HG02973 (cell line): Measurements from ENCODE around the gene SORCS1.
A peak's percentile ranks its signal among the peaks of the same experiment; 100 is the strongest.

ENCODE experiments used
- ATAC-seq: cut with Tn5 transposase; IDR thresholded peaks from one replicate; pipeline ENCODE4 v1.9.1; 2021; ENCODE audit warnings: moderate library complexity; ENCODE audit not compliant: unreplicated experiment

SORCS1 gene

DNA sequence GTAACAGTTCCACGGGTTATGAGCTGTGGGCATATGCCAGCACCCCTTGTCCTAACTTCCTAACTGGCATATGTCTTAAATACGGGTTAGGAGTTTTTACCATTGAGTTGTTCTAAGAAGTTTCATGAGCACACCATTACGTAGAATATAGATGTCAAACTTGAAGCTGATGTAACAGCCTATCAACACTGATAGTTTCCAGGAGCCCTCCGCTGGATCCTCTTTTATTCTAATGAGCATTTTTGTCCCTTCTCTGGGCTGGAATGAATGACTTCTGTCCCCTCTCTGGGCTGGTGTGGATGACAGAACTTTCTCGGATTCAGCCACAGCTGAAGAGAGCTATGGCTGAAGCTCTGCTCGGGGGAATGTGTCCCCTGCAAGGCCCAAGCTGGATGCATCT, 256.3 kb downstream of the SORCS1 start:
- no peak for ATAC-seq

DNA sequence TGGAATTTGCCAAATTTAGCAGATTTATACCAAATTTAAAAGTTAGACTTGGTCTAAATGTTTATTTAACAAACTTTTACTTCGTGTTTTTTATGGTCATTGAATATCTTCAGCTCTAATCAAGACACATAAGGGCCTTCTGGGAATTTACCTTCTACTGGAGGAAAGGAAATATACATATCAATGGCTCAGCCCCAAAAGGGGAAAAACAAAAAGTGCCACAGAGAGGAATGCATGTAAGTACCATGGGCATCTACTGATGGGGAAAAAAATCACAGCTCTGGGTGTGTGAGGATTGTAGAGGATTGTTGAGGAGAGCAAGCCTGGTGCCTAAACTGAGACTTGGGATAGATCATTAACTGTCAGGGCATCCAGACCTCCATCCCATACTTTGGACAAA, 260.3 kb downstream of the SORCS1 start:
- no peak for ATAC-seq

DNA sequence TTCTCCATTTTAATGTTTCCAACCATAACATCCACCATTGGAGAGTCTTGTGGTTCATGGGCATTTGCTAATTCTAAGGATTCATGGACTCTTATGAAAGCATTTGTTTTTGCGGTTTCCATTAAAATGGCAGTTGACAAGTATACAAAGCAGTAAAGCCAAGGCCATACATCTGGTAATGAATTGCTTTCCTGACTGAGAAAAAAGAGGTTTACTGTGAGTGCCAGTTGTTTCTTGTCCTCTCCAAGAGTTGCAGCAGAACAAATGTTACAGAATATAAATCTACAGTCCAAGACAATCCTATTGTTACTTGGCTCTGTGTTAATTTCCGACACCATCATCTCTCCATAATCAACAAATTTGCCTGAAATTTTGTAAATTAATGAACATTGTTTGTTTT, 261.3 kb downstream of the SORCS1 start:
- no peak for ATAC-seq

DNA sequence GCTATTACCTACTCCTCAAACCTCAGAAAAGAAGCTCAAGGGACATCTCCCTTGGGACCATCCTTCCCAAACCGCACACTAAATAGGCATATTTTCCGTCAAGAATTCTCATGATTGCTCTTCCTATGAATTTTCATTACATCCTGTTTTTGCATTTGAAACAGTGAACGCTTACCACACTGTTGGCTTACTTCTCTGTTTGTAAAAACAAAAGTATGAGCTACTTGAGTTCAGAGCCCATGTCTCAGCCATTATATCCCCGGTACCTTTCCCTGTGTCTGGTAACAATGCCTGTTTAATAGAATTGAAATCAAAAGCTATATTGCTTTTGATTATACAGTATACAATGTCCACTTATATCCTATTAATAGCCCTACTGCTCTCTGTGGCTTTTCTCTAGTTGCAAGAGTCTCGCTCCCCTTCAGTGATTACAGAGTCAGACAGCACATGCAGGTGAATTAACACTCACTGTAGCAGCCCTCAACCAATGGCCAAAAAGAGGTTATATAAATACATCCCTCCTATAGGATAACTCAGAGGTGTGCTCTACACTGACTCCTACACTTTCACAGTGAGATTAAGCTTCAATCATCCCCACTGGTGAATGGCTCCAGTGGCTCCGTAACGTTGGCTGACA, 264.4 kb downstream of the SORCS1 start:
- ATAC-seq, result no peak

DNA sequence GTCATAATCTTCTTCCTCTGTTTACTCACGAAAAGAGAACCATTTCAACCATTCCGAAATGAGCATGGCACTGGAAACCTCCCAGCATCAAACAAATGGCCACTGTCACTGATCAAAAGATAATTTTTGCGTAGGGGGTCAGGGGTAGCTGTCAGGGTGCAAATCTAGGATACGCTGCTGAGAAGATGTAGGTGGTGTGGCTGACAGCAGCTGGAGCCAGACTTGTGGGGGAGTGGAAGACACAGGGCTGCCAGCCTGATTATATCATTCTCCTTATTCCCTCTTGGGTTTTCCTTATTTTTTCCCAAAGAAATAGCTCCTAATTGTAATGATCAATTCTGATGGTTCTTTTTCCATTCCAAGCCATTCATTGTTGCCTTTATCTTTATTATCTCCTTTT, 266.1 kb downstream of the SORCS1 start:
- no peak for ATAC-seq

DNA sequence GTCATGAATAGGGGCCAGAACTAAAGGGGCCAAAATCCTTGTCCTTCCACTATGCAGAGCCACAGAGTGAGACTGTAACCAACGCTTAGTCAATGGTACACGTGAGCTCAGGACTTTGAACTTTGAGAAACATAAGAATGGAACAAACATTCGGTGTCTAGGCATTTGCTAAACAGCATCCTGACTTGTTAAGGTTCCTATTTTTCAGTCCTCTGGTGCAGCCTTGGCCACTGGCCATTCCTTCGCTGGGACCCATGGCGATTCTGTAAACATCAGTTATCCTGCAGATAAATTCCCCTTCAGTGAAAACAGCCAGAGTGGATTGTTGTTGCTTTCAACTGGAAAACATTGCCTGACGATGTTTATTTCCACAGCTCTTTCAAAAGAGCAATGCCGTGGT, 266.8 kb downstream of the SORCS1 start:
- no peak for ATAC-seq

DNA sequence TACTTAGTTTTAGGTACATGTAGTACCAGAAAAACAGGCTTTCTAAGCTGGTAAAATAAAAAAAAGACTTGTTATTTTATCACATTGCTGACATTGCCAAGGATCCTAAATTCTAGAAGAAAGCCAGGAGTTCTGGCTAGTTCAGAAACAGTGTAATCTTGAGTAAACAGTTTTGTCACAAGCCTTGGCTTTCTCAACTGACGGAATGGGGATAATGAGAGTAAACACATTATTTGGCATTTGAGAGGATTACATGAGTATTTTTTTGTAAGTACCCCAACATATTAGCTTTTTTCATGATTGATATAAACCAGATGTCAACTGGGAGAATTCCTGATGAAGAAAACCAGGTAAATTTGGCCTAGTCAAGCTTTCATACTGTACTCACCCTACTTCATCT, 269.8 kb downstream of the SORCS1 start:
- no peak for ATAC-seq

DNA sequence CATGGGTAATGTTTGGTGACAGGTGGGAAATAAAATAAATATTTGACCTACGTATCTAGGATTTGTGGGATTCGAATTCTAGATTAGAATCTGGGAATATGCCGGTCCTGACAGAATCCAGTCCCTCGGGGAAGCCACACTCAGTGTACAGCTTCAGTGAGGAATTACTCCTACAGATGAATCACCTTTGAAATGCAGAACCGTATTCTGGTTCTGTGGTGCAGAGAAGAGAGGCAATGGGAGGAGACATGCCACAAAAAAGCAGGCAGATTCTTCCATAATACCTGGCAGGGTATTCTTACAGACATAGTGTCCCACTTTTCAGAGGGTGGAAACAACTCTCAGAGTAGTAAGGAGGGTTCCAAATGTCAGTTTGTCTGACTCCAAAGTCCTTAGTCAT, 286.9 kb downstream of the SORCS1 start:
- no peak for ATAC-seq

DNA sequence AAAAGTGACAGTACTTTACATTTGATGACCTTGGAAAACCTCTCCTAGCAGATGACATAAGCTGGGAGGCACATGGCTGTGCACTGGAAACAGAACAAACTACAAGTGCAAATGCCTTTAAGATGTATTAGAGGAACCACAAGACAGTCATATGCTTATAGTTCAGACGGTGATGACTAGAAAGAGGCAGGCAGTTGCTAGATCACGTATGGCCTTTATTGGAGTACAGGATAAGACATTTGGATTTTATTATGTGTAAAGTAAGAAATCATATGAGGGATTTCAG, 290.0 kb downstream of the SORCS1 start:
- no peak for ATAC-seq

DNA sequence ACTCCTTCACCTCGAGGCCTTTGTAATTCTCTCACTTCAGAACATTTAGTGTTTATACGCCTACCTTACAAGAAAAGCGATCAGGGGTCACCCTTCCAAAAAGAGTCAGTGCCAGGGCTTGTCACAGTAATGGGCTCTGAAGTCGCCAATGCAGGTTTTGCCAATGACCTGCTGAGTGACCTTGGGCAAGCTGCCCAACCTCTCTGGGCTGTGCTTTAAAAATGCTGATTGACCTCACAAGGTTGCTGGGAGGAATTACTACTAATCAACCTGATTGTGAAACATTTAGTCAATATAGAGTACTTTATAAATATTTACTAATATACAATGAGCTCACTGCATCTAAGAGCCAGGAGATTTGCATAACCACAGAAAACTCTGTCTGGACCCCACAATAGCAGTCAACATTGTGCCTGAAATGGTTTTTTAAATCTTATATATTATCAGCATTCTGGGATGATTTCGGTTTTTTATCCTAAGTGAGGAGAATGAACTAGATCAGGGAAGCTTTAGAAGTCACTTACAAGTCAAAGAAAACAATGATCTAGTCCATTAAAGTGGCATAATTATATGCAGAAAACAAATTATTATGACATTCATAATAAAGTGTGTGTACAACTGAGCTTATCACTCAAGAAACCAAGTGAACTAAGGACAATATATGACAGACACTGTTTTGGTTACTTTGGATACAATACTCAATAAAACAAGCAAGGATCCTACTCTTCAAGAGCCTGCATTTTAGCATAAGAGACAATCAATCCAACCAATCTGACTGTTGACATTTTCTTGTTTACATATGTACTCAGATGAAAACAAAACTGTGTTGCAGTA, 290.5 kb downstream of the SORCS1 start:
- ATAC-seq, result no peak

DNA sequence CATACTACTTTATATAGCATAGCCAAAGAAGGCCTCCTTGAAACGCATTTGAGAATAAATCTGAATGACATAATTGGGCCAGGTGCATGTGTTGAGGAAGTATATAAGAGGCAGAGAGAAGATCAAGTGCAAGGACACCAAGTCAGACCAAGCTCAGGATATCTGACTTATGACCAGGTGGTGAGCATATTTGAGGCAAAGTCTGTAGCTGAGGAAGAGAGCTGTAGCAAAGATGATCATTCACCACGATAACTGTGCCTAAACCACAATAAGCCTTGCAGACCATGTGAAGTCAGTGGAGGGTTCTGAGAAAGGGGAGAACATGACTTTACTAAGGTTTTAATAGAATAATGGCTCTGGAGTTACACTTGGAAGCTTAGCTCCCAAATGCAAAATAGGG, 292.3 kb downstream of the SORCS1 start:
- ATAC-seq, result no peak

DNA sequence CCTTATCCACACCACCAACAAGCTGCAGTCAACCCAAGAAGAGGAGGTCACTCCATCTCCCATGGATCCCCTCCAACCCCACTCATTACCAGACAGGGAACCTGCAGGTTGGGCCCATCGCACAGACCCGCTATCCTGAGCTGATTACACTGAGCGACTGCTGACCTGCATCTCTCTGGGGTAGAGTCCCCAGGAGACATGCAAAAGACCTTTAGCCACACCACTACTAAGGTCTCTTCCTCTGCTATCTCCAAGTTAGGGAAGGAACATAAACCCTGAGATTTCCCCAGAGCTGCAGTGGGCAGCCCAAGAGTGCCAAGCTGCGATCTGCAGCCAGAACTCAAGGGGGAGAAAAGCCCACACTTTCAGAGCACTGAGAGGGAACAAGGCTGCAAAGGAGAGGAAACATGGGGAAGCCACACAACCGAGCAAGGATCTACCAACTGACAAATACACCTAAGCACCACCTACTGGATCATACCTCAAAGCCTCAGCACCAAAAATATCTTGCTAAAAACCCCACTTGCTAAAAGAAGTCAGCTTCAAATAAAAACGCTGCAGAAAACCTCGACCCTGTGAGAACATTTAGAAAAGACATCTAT, 298.2 kb downstream of the SORCS1 start:
- no peak for ATAC-seq

DNA sequence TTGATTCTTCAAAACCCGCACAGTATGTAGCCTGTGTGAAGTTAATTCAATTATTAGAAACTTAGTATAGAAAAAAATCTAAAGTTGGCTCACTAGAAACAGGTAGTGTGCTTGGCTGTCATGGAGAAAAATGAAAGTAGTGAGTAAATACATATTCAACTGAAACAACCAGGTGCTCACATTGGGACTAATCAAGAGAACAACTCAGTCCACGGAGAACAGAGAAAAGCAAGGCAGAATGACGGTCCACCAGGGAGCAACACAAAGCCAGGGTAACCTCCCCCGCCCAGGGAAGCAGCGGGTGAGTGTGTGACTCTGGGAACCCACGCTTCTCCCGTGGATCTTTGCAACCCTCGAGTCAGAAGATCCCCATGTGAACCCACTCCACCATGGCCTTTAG, 300.5 kb downstream of the SORCS1 start:
- no peak for ATAC-seq

DNA sequence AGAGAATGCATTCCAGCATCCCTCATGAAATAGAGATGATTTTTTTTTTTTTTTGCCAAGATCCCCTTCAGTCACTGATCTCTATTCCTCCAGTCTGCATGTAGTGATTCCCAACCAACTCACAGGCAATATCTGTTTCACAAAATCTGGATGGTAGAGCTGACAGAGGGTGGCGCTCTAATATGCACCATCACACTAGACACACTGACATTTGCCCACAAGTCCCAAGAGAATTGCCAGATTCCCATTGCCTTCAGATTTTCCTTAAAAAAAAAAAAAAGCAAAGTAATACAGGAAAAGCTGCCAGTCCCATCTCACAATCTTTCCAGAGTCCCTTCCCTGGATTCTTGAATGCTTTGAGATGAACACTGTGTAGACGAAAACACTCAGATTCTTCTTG, 301.0 kb downstream of the SORCS1 start:
- ATAC-seq, result no peak

DNA sequence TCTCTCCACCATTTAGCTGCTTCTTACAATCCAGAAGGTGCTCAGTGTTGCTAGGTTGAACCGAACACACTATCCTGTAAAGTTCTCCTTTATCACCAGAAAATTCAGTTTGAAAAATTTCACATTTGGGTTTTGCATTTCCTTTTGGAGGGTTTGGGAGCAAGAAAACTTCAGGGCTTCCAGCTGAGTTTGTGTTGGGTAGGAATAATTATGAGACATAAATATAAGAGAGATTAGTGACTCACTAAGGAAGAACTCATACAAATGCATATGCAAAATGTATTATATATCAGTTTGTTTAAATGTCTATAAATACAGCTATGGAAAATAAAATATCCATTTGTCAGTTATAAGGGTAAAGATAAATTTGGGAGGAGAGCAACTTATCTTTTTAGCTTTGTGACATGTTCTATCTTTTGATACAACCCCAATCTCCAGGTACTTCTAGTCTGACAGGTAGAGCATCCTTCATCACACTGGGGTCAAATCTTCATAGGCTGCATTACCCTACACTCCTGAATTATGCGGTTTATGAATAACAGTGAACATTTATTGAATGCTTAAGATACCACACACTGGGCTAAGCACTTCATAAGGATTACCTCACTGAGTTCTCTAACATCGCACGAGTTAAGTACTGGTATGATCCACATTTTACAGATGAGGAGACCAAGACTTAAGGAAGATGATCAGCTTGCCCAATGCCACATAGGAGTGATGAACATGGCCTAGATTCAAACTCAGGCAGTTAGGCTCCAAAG, 304.4 kb downstream of the SORCS1 start:
- ATAC-seq, result no peak

DNA sequence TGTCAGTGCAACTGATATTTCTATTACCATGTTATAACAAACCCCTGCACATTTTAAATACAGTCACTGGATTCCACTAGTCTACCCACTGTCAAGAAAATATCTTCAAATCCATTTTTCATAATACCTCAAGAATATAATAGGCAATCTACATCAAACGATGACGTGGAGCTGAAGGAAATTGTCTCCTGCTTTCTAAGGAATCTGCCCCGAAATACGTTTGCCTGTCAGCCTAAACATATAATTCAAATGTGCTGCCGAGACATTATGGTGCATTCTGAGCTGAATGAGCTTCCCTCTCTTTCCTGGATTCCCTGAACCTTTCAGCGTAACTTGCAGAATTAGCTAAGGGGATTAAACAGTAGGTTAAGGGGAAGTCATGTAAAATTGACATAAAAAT, 306.8 kb downstream of the SORCS1 start:
- ATAC-seq, result no peak

DNA sequence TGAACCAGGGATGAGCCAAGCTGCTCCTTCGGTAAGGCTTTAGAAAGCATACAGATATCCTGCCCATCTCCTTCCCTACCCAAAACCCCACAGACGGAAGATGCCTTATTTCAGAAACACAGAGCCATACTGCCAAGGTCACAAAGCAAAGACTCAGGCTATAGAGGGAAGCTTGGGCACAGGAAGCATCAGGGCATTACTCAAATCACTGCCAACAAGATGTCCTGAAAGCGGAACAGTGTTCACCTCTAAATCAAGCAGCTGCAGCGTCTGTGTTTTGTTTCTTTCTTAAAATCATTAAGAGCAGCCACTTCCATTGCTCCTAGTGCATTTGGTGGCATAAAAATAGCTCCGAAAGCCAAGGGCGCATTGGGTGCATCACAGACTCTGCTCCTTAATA, 307.3 kb downstream of the SORCS1 start:
- ATAC-seq, result no peak

DNA sequence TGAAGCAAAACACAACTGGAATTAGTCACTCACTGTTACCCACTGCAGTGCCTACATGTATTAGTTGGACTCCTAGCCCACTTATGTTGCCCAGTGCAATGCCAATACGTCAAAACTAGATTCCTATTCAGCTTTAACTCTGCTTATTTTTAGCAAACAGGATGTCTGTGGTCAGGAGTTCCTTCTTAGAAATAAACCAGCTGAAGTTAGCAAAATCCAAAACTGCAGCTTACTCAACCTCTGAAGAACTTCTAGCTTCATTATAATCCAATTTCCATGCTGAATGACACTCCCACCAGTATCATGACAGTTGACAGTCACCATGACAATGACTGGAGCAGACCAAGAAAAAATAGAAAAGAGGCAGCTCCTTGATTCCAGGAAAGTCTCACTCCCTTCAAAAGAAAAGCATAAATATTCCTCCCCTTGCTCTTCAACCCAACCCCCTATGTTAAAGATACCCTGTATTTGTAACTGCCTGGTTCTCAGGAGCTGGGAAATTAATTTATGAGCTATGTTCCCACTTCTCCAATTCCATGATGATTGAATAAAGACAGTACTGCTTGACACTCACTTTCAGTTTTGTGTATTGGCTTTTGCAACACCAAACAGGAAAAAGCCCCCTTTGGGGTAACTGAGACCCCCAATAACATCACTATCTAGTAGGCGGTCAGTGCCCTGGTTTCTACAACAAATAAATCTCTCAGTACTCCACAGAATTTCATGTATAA, 327.4 kb downstream of the SORCS1 start:
- ATAC-seq, result peak; percentile 90

DNA sequence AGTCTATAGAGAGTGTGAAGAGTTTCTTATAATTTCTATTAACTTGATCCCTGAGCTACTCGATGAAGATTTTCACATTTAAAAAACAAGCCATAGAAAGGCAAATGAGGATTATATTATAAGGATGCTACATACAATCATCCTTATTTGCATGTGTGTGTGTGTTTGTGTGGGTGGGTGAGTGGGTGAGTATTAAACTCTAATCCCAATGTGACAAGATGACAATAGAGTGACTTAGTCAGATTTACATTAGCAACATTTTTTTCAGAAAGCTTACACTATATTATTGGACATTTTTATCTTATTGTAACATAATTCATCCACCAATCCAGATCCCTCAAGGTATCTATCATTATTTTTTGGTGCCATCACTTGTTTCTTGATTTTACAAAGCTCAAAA, 331.7 kb downstream of the SORCS1 start:
- ATAC-seq, result no peak

DNA sequence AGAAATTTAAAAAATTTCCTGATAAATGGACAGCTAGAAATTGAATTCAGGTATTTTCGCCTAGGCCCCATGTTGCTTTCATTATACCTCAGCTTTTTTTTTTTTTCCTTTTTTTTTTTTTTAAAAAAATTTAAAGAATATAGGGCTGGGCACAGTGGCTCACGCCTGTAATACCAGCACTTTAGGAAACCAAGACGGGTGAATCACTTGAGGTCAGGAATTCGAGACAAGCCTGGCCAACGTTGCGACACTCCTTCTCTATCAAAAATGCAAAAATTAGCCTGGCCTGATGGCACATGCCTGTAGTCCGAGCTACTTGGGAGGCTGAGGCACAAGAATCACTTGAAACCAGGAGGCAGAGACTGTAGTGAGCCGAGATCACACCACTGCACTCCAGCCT, 334.0 kb downstream of the SORCS1 start:
- no peak for ATAC-seq

DNA sequence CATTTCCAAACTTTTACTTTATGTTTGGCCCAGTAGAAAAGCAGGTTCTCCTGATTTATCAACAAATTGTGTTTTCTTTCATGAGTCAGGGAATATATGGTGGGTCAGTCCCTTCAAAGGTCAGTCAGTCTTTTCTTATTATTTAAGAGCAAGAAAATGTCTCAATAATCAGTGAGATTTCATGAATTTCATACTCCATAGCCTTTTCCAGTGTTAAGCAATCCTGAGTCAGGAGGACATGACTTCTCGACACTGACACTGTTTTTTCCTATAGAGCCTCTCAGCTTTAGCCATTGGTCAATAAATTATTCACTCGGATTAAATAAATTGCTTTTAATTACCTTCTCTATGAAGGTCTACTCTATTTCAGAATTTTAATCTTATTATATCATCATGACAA, 334.5 kb downstream of the SORCS1 start:
- ATAC-seq, result no peak
